GM18951 (cell line): Measurements from ENCODE around the gene CELF5.
"Not testable (repeated sequence)": the region's sequence is repeated elsewhere in the genome, so short reads cannot be mapped to it uniquely, and the experiment has no call there.

Source experiments
- POLR2A ChIP-seq: IDR thresholded peaks from 4 replicates; pipeline ENCODE4 v1.6.1; 2011; ENCODE audit warnings: mild to moderate bottlenecking; ENCODE audit not compliant: insufficient read length, insufficient read depth; ENCODE audit errors: extremely low read depth
- in situ Hi-C: fragments of 300-500 bp; cut with MboI; formaldehyde crosslinking; loops from one replicate; pipeline ENCODE4 v1.12.0; 2022; ENCODE audit warnings: low sequenced_read_pairs, mixed read lengths, inconsistent platforms; ENCODE audit not compliant: unreplicated experiment

Gene CELF5

DNA sequence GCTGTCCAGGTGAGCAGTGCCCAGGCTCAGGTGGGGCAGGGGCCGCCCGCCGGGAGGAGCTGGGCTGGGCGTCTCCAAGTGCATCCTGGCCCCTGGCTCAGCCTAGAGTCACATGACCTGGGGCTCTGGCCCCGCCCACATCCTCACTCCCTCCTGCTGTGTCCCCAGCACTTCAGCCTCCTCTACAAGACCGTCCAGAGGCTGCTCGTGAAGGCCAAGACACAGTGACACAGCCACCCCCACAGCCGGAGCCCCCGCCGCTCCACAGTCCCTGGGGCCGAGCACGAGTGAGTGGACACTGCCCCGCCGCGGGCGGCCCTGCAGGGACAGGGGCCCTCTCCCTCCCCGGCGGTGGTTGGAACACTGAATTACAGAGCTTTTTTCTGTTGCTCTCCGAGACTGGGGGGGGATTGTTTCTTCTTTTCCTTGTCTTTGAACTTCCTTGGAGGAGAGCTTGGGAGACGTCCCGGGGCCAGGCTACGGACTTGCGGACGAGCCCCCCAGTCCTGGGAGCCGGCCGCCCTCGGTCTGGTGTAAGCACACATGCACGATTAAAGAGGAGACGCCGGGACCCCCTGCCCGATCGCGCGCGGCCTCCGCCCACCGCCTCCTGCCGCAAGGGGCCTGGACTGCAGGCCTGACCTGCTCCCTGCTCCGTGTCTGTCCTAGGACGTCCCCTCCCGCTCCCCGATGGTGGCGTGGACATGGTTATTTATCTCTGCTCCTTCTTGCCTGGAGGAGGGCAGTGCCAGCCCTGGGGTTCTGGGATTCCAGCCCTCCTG is 16.8 kb upstream of the CELF5 start:
- in situ Hi-C loops = no loop called here

DNA sequence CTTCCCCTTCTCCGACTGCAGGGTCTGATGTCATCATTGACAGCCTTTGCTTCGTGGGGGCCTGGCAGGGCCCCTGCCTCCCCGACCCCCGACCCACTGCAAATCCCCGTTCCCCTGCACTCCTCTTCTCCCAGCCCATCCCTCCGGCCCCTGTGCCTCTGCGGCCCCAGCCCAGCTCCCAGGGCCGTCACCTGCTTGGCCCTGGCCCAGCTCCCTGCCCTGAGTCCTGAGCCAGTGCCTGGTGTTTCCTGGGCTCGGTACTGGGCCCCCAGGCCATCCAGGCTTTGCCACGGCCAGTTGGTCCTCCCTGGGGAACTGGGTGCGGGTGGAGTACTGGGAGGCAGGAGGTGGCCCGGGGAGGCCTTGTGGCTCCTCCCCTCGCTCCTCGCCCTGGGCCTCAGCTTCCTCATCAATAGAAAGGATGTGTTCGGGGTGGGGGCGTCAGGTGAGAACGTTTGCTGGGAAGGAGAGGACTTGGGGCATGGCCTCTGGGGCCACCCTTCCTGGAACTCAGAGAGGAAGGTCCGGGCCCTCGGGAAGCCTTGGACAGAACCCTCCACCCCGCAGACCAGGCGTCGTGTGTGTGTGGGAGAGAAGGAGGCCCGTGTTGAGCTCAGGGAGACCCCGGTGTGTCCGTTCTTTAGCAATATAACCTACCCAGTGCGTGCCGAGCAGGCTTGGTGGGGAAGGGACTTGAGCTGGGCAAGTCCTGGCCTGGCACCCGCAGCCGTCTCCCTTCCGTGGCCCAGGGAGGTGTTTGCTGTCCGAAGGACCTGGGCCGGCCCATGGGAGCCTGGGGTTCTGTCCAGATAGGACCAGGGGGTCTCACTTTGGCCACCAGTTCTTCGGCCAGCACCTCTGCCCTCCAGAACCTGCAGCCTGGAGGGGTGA is 15.9 kb upstream of the CELF5 start:
- no peak for TF ChIP-seq POLR2A
- in situ Hi-C loops = no loop called here

More for the DNA sequence above, 16.8 kb upstream of the CELF5 start:
- no peak for TF ChIP-seq POLR2A

DNA sequence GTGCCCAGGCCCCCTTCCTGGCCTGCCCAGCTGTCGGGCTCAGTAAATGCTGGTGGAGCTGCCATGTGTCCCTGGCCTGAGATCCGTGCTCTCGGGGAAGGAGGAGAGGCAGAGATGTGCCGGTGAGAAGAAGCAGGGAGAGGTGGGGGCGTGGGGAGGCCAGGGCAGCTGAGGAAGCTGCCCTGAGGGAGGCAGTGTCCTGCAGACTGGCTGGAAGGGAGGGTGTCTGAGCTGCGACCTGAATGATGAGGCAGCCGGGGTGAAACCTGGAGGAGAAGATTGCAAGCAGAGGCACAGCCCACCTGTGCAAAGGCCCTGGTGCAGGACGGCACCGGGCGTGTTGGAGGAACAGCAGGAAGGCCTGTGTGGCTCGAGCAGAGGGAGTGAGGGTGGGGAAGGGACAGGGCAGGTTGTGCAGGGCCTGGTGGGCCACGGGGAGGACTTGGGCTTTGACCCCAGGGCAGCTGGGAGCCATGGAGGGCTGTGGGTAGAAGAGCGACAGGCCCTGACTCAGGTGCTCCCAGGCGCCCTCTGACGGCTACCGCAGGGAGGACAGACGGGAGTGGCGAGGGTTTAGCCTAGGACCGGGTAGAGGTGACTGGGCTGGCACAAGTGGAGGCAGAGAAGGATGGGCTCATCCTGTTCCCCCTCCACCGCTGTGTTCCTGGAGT is 14.0 kb upstream of the CELF5 start:
- TF ChIP-seq POLR2A = no peak

DNA sequence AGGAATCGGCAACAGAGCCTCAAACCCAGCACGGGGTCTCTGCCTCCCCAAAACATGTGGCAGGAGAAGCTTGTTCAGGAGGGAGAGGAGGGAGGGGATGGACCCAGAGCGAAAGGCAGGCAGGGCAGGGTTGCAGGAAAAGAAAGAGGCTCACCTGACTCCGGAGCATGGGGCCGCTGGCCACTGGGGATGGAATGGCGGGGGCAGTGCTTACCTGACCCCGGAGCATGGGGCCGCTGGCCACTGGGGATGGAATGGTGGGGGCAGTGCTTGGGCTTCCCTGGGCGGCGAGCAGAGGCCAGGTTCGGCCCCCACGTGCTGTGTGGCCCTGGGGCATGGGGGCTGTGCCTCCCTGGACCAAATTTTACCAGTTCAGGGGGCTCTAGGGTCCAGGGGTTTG is 13.3 kb upstream of the CELF5 start:
- in situ Hi-C loops = no loop called here
- TF ChIP-seq POLR2A = no peak

More for the DNA sequence above, 14.0 kb upstream of the CELF5 start:
- in situ Hi-C loops = no loop called here

DNA sequence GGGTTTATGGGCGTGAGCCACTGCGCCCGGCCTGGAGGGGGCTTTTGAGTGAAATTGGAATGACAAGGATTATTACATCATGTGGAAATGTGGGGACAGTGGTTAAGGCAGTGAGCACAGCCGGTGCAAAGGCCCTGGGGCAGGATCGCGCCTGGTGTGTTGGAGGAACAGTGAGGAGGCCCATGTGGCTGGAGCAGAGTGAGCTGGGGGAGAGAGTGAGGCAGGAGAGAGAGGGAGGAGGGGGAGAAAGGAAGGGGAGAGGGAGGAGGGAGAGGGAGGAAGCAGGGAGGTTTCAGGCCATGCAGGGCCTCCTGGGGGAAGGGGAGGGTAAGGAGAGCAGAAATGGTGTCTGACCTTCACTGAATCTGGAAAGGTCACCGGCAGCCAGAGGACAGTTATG is 11.3 kb upstream of the CELF5 start:
- no peak for TF ChIP-seq POLR2A
- in situ Hi-C loops = no loop called here

DNA sequence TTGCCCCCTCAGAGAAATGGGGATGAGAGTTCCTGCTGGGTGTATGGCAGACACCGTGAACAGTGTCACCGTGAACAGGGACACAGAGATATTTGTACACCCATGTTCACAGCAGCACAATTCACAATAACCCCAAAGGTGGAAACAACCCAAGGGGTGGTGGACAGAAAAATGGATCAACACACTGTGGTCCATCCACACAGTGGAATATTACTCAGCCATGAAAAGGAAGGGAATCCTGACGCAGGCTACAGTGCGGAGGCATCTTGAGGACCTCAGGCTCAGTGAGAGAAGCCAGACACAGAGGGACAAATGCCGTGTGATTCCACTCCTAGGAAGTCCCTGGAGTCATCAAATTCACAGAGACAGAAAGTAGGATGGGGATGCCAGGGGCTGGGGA is 7.6 kb upstream of the CELF5 start:
- in situ Hi-C loops = no loop called here
- TF ChIP-seq POLR2A = no peak

DNA sequence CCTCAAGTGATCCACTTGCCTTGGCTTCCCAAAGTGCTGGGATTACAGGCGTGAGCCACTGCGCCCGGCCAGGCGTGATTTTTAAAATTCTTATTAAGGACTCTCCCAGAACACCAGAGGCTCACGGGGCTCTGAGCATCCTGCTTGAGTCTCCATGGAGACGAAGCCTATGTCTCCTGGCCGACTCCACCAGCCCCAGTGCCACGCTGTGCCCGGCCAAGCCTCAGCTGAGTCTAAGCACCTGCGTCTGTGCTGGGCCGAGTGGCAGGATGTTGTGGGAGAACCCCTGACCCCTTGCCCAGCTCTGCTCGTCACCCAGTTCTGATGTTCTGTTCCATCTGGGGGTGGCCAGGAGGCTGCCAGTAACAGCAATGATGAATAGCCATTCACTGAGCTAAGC is 3.9 kb upstream of the CELF5 start:
- no peak for TF ChIP-seq POLR2A
- in situ Hi-C loops = no loop called here

DNA sequence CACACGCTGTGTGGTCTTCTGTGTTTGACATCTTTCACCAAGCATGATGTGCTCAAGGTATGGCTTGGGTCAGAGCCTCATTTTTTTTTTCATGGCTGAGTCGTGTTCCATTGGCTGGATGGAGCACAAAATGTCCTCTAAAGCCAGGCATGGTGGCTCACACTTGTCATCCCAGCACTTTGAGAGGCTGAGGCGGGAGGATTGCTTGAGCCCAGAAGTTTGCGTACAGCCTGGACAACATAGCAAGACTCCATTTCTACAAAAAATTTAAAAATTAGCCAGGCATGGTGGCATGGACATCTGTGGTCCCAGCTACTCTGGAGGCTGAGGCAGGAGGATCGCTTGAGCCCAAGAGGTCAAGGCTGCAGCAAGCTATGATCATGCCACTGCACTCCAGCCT is 2.9 kb upstream of the CELF5 start:
- in situ Hi-C loops = not testable (repeated sequence)

DNA sequence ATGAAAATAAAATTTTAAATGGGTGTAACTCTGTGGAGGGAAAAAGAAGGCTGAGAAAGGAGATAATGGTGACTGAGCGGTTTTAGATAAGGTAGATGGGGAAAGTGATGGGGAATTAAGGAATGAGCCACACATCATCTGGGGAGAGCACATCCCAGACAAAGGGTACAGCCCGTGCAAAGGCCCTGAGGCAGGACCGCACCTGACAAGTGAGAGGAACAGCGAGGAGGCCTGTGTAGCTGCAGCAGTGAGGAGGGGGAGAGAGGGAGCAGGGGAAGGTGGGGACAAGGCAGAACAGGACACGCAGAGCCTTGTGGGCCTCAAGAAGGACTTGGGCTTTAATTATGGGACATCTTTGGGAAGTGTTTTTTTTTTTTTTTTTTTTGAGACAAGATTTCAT is 1.8 kb upstream of the CELF5 start:
- TF ChIP-seq POLR2A = no peak
- in situ Hi-C loops = no loop called here

DNA sequence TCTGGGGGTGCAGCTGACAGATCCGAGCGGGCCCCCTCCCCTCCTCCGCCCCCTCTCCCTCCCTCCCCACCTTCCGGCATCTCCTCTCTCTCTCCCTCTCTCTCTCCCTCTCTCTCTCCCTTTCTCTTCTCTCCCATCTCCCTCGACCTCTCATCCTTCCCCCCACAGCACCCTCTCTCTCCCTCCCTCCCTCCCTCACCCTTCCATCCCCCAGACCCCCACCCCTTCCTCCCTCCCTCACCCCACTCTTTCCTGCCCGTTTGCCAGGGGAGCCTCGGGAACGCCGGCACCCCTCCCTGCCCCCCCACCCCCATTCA is 666 bp downstream of the CELF5 start:
- in situ Hi-C loops = no loop called here

DNA sequence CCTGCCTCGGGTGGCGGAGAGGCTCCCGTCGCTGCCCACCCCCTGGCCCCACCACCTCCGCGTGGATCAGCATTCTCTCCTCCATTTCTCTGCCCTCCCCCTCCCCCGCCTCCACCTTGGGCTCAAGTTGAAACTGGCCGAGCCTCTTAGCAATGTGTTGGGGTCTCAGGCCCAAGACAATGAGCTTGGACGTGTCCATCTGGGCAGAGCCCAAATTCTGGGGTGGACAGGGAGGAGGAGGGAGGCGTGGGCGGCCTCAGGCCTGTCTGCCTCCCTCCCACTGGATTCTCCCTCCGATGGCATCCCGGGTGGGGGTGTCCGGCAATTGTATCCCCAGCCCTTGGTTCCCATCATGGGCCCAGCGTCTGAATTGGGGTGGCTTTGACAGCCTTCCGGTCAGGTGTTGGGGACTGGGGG is 1.2 kb downstream of the CELF5 start:
- in situ Hi-C loops = no loop called here
- no peak for TF ChIP-seq POLR2A

More for the DNA sequence above, 666 bp downstream of the CELF5 start:
- TF ChIP-seq POLR2A = no peak

DNA sequence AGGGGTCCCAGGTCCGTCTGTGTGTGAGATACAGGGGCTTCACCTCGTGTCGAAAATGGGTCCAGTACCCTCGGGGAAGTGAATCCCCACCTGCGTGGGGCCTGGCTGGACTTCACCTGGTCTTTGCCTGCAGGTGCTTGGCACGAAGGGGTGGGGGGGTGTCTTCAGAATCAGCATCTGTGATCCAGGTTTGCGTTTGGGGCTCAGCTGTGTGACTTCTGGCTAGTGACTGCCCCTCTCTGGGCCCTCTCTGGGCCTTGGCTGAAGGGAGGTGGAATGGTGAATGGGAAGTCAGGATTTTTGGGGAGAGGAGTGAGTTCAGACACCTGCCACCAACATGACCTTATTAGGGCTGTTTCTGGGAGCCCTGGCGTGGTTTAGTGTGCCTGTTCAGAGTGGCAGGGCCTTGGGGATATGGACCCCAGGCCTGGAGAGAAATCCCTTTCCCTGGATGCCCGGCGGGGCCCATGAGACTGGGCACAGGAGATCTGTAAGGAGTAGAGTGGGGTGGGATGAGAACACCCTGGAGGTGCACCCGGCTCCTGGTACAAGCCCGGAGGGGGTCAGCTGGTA is 2.7 kb downstream of the CELF5 start:
- no peak for TF ChIP-seq POLR2A
- in situ Hi-C loops = no loop called here

DNA sequence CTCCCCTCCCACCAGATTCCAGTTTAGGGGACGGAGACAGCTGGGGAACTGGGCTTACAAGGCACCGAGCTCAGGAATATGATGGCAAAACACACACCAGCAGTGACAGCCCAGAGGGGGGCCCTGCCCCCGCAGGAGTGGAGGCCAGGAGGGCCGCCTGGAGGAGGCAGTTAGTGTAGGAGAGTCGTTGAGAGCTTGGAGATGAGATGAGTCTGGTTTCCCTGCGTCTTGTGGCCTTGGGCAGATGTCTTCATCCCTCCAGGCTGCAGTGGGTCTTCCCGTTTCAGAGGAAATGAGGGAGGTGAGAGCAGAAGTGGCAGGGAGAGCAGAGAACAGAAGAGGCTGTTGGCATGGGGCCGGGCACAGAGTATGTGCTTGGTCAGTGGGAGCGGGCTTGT is 4.9 kb downstream of the CELF5 start:
- TF ChIP-seq POLR2A = no peak
- in situ Hi-C loops = no loop called here
